Measurements from ENCODE around the gene NLE1.
A peak's percentile ranks its signal among the peaks of the same experiment; 100 is the strongest.
"Not testable (repeated sequence)": the region's sequence is repeated elsewhere in the genome, so short reads cannot be mapped to it uniquely, and the experiment has no call there.

The NLE1 gene

GRCh38 chr17:35161281-35161761 lies 19.2 kb upstream of the NLE1 start:
- no peak for DNase-seq

- peak; percentile 22 to 47 for DNase-seq
Measured at GRCh38 chr17:35160354-35161201, 18.5 kb upstream of the NLE1 start.

GRCh38 chr17:35159940-35160339 lies 17.8 kb upstream of the NLE1 start:
- no peak for DNase-seq

GRCh38 chr17:35155246-35155645 lies 13.1 kb upstream of the NLE1 start:
- DNase-seq = no peak

GRCh38 chr17:35154196-35155165 lies 12.4 kb upstream of the NLE1 start:
- no peak for DNase-seq

- DNase-seq = no peak
Measured at GRCh38 chr17:35152421-35153140, 10.5 kb upstream of the NLE1 start.

- not testable (repeated sequence) for DNase-seq
Measured at GRCh38 chr17:35151080-35151479, 9.0 kb upstream of the NLE1 start.

GRCh38 chr17:35149941-35150340 lies 7.8 kb upstream of the NLE1 start:
- DNase-seq = no peak

GRCh38 chr17:35148144-35148543 lies 6.0 kb upstream of the NLE1 start:
- no peak for DNase-seq

- no peak for DNase-seq
Measured at GRCh38 chr17:35147375-35147905, 5.3 kb upstream of the NLE1 start, which contains the start of gene UNC45B. Gene UNC45B, plus strand, starts transcription at chr17:35147817. Its CDS starts 447 bp downstream, at chr17:35148264.

- no peak for DNase-seq
Measured at GRCh38 chr17:35146214-35146833, 4.2 kb upstream of the NLE1 start.

- DNase-seq = no peak
Measured at GRCh38 chr17:35144840-35145239, 2.7 kb upstream of the NLE1 start.

GRCh38 chr17:35142467-35142796 lies 329 bp upstream of the NLE1 start:
- DNase-seq = no peak

- no peak for DNase-seq
Measured at GRCh38 chr17:35138218-35138617, 3.9 kb downstream of the NLE1 start.

GRCh38 chr17:35135322-35135721 lies 6.8 kb downstream of the NLE1 start:
- no peak for DNase-seq

GRCh38 chr17:35132816-35133550 lies 9.1 kb downstream of the NLE1 start:
- DNase-seq = no peak

- no peak for DNase-seq
Measured at GRCh38 chr17:35132099-35132498, 10.0 kb downstream of the NLE1 start.

- DNase-seq = no peak
Measured at GRCh38 chr17:35130392-35130791, 11.7 kb downstream of the NLE1 start.

- no peak for DNase-seq
Measured at GRCh38 chr17:35129973-35130351, 12.1 kb downstream of the NLE1 start.

GRCh38 chr17:35129154-35129972 lies 12.7 kb downstream of the NLE1 start:
- DNase-seq = no peak

Data from stimulated activated CD4-positive, alpha-beta T cell treated with anti-CD3 and anti-CD28 coated beads, Interleukin-4, amount 100 ng/mL, for 4 hours (primary cell).